Measurements from ENCODE around the gene OR1E2.
"Not testable (repeated sequence)": the region's sequence is repeated elsewhere in the genome, so short reads cannot be mapped to it uniquely, and the experiment has no call there.

OR1E2 gene

GRCh38 chr17:3418222-3418621 lies 15.4 kb downstream of the OR1E2 start:
- Mint-ChIP-seq H3K27ac (no peak overlapping the region), H3K27me3 (peaks cover 24% of the 10 kb centered on the region), H3K4me3 (no peak overlapping the region), H3K36me3 (ENCODE audit: low read depth) (no peaks in the 10 kb centered on the region), H3K4me1 (ENCODE audit: low read depth) (no peaks in the 10 kb centered on the region), H3K9me3 (no peaks in the 10 kb centered on the region)
- DNase-seq, result no peak

- Mint-ChIP-seq H3K4me3 (no peak overlapping the region), H3K36me3 (ENCODE audit: low read depth) (no peaks in the 10 kb centered on the region), H3K27ac (no peak overlapping the region), H3K27me3 (peaks cover 26% of the 10 kb centered on the region), H3K9me3 (no peaks in the 10 kb centered on the region), H3K4me1 (ENCODE audit: low read depth) (peaks cover 2% of the 10 kb centered on the region)
- DNase-seq, result no peak
Measured at GRCh38 chr17:3415610-3416009, 18.0 kb downstream of the OR1E2 start.

- H3K4me1 Mint-ChIP-seq (ENCODE audit: low read depth), result not testable (repeated sequence)
Measured at GRCh38 chr17:3412216-3412615, 21.4 kb downstream of the OR1E2 start.

GRCh38 chr17:3411070-3411469 lies 22.6 kb downstream of the OR1E2 start, which contains the start of gene OR3A3:
TSS of gene OR3A3 (plus strand) at chr17:3411370.
- Mint-ChIP-seq H3K36me3 (ENCODE audit: low read depth) (no peaks in the 10 kb centered on the region), H3K9me3 (peaks cover 17% of the 10 kb centered on the region), H3K27me3 (peaks cover 56% of the 10 kb centered on the region), H3K4me3 (no peak within 1 kb of the TSS), H3K4me1 (ENCODE audit: low read depth) (peaks cover 2% of the 10 kb centered on the region), H3K27ac (no peak within 1 kb of the TSS)
- DNase-seq, result no peak

More at GRCh38 chr17:3412216-3412615, 21.4 kb downstream of the OR1E2 start:
- H3K27me3 Mint-ChIP-seq, result peaks cover 47% of the 10 kb centered on the region
- not testable (repeated sequence) for H3K36me3 Mint-ChIP-seq (ENCODE audit: low read depth); DNase-seq; H3K27ac Mint-ChIP-seq; H3K4me3 Mint-ChIP-seq
- H3K9me3 Mint-ChIP-seq, result peaks cover 15% of the 10 kb centered on the region

GRCh38 chr17:3403856-3404255 lies 29.8 kb downstream of the OR1E2 start:
- DNase-seq; H3K4me1 Mint-ChIP-seq (ENCODE audit: low read depth); H3K27ac Mint-ChIP-seq; H3K36me3 Mint-ChIP-seq (ENCODE audit: low read depth); H3K4me3 Mint-ChIP-seq: not testable (repeated sequence)
- Mint-ChIP-seq H3K9me3 (peaks cover 16% of the 10 kb centered on the region), H3K27me3 (peaks cover 42% of the 10 kb centered on the region)

GRCh38 chr17:3401786-3402185 lies 31.9 kb downstream of the OR1E2 start:
- H3K9me3 Mint-ChIP-seq, result no peaks in the 10 kb centered on the region
- peaks cover 26% of the 10 kb centered on the region for H3K27me3 Mint-ChIP-seq
- no peak overlapping the region for H3K4me3 Mint-ChIP-seq
- no peak overlapping the region for H3K27ac Mint-ChIP-seq
- H3K4me1 Mint-ChIP-seq (ENCODE audit: low read depth), result no peaks in the 10 kb centered on the region
- DNase-seq, result no peak
- no peaks in the 10 kb centered on the region for H3K36me3 Mint-ChIP-seq (ENCODE audit: low read depth)

GRCh38 chr17:3400055-3400454 lies 33.6 kb downstream of the OR1E2 start:
- no peak overlapping the region for H3K27ac Mint-ChIP-seq
- DNase-seq, result no peak
- no peaks in the 10 kb centered on the region for H3K4me1 Mint-ChIP-seq (ENCODE audit: low read depth)
- H3K27me3 Mint-ChIP-seq, result peaks cover 26% of the 10 kb centered on the region
- no peaks in the 10 kb centered on the region for H3K9me3 Mint-ChIP-seq
- H3K36me3 Mint-ChIP-seq (ENCODE audit: low read depth), result no peaks in the 10 kb centered on the region
- no peak overlapping the region for H3K4me3 Mint-ChIP-seq

GRCh38 chr17:3398310-3398709 lies 35.3 kb downstream of the OR1E2 start, which contains the start of gene OR1E1:
TSS of gene OR1E1 (minus strand) at chr17:3398410. CDS start at chr17:3398410, 0 bp downstream.
- no peaks in the 10 kb centered on the region for H3K36me3 Mint-ChIP-seq (ENCODE audit: low read depth)
- no peaks in the 10 kb centered on the region for H3K4me1 Mint-ChIP-seq (ENCODE audit: low read depth)
- H3K4me3 Mint-ChIP-seq, result no peak within 1 kb of the TSS
- no peak within 1 kb of the TSS for H3K27ac Mint-ChIP-seq
- peaks cover 33% of the 10 kb centered on the region for H3K27me3 Mint-ChIP-seq
- H3K9me3 Mint-ChIP-seq, result no peaks in the 10 kb centered on the region
- no peak for DNase-seq

GRCh38 chr17:3397801-3398200 lies 35.8 kb downstream of the OR1E2 start:
- H3K4me3 Mint-ChIP-seq; H3K4me1 Mint-ChIP-seq (ENCODE audit: low read depth); H3K36me3 Mint-ChIP-seq (ENCODE audit: low read depth); H3K9me3 Mint-ChIP-seq; H3K27ac Mint-ChIP-seq: not testable (repeated sequence)
- H3K27me3 Mint-ChIP-seq, result peaks cover 33% of the 10 kb centered on the region
- peak; percentile 35 for DNase-seq

GRCh38 chr17:3389791-3390190 lies 43.9 kb downstream of the OR1E2 start:
- Mint-ChIP-seq H3K27ac (no peak overlapping the region), H3K27me3 (peaks cover 42% of the 10 kb centered on the region)

GRCh38 chr17:3385869-3386816 lies 47.5 kb downstream of the OR1E2 start, which contains the start of gene OR3A2:
TSS of gene OR3A2 (minus strand) at chr17:3386308.
- no peaks in the 10 kb centered on the region for H3K9me3 Mint-ChIP-seq
- H3K27me3 Mint-ChIP-seq, result peaks cover 56% of the 10 kb centered on the region
- DNase-seq, result no peak
- H3K4me1 Mint-ChIP-seq (ENCODE audit: low read depth), result no peaks in the 10 kb centered on the region
- H3K36me3 Mint-ChIP-seq (ENCODE audit: low read depth), result no peaks in the 10 kb centered on the region
- peak within 1 kb of the TSS; percentile 52 for H3K4me3 Mint-ChIP-seq
- H3K27ac Mint-ChIP-seq, result no peak within 1 kb of the TSS

More at GRCh38 chr17:3389791-3390190, 43.9 kb downstream of the OR1E2 start:
- Mint-ChIP-seq H3K9me3 (no peaks in the 10 kb centered on the region), H3K36me3 (ENCODE audit: low read depth) (no peaks in the 10 kb centered on the region), H3K4me3 (no peak overlapping the region), H3K4me1 (ENCODE audit: low read depth) (no peaks in the 10 kb centered on the region)
- no peak for DNase-seq

Measured in activated T-cell treated with anti-CD3 and anti-CD28 coated beads, Interleukin-2, amount 50 U/mL, for 24 hours (primary cell).